ENCODE measurements around the gene TBX1. TPM values are rescaled to one million over a fixed set of nuclear protein-coding genes. Genes with fewer than 3 reads are reported as not detected.

TBX1 gene
- total and polyA plus RNA-seq, 10 of the 15 experiments (the other 5 are each of a cell fraction or from before 2014, with no cell fraction given): not detected

GRCh38 chr22:19805821-19806212 is 45.2 kb downstream of the TBX1 start:
- Histone ChIP-seq H3K36me3 (ENCODE audit: control insufficient read depth in 2 of 2, insufficient read depth in 2 of 2, low read length in 1 of 2) (no peaks in the 10 kb centered on the region), H3K27me3 (replicated peaks in 1 of 2; ENCODE audit: control insufficient read depth in 2 of 2, insufficient read depth in 2 of 2, low read length in 1 of 2) (no peaks in the 10 kb centered on the region), H3K27ac (ENCODE audit: control insufficient read depth, insufficient read depth) (no peak overlapping the region), H3K9ac (ENCODE audit: control insufficient read depth, insufficient read depth, low read length) (no peak overlapping the region), H3K79me2 (ENCODE audit: control insufficient read depth, insufficient read depth, low read length) (no peaks in the 10 kb centered on the region), H3K4me2 (ENCODE audit: control insufficient read depth, insufficient read depth) (no peak overlapping the region), H3K9me3 (replicated peaks; ENCODE audit: control insufficient read depth, insufficient read depth, low read length) (no peaks in the 10 kb centered on the region), H2AFZ (ENCODE audit: control insufficient read depth, low read depth, low read length) (no peak overlapping the region), H3K4me3 (no peak overlapping the region), H4K20me1 (ENCODE audit: control insufficient read depth, insufficient read depth) (no peaks in the 10 kb centered on the region), H3K4me1 (ENCODE audit: control insufficient read depth, insufficient read depth, low read length) (no peaks in the 10 kb centered on the region)
- SMC1A ChIA-PET (ENCODE audit: uncharacterized antibody, unreplicated experiment): no interaction called here
- in situ Hi-C loops (cut with MboI): no loop called here
- CTCF ChIA-PET: interaction anchor here (0.6 kb wide), 1 partner anchor 12 kb away, joined by 3 read pairs; no protein-coding TSS in a partner anchor
- no peak for FAIRE-seq
- TF ChIP-seq TCF12 (IDR thresholded peaks at IDR 0.05; ENCODE audit: low read depth, low read length): no peak
- no peak for TF ChIP-seq ZSCAN29 (IDR thresholded peaks at IDR 0.05)
- no peak for TF ChIP-seq TARDBP (IDR thresholded peaks at IDR 0.05; ENCODE audit: borderline replicate concordance)
- no peak for TF ChIP-seq STAT1 (conservative IDR thresholded peaks at IDR 0.05)
- no peak for TF ChIP-seq RB1 (IDR thresholded peaks at IDR 0.05; ENCODE audit: borderline replicate concordance)
- TF ChIP-seq USF1 (IDR thresholded peaks at IDR 0.05; ENCODE audit: borderline replicate concordance, extremely low read length, insufficient read depth, low read depth, low read length): no peak
- no peak for TF ChIP-seq NFYB (IDR thresholded peaks at IDR 0.05; ENCODE audit: insufficient read depth, low read depth, low read length)
- RAD21 ChIA-PET (ENCODE audit: unreplicated experiment): no interaction called here
- intact Hi-C loops (cut with micrococcal nuclease; ENCODE audit: unreplicated experiment): no loop called here
- ATAC-seq: no peak
- no peak for DNase-seq (ENCODE audit: low read depth, low spot score)
- POLR2A ChIA-PET: no interaction called here
- WGBS (ENCODE audit: insufficient coverage, insufficient replicate concordance, low lambda C conversion rate, missing lambda C conversion rate): 75% methylated on average over 8 of the region's 8 CpGs
- BruUV-seq (replicated peaks): no TSS peak
